Esophagus muscularis mucosa (tissue), 4 donors: ENCODE results near the gene FAS. TPM values are rescaled to one million over a fixed set of nuclear protein-coding genes. Genes with fewer than 3 reads are reported as not detected.

ENCODE experiments used
- DNase-seq: peaks from one replicate; pipeline ENCODE4 v3.0.0-alpha.2; 2017; ENCODE audit errors: extremely low spot score
- H3K27ac ChIP-seq, 4 donors: fragments of 200-600 bp; sonication (generic); replicated peaks in 1 of 4; 1 replicate in 3 of 4; 2 replicates in 1 of 4; pipeline ENCODE4 v1.5.1; 2016 to 2019; ENCODE audit warnings: mild to moderate bottlenecking in 1 of 4
- H3K27me3 ChIP-seq, 4 donors: fragments of 200-600 bp; sonication (generic); one replicate each; pipeline versions ENCODE4 v1.5.1 to v1.6.0; 2016 to 2019
- H3K36me3 ChIP-seq, 4 donors: fragments of 200-600 bp; sonication (generic); one replicate each; pipeline ENCODE4 v1.5.1; 2016 to 2019
- H3K4me1 ChIP-seq, 4 donors: fragments of 200-600 bp; sonication (generic); one replicate each; pipeline ENCODE4 v1.5.1; 2016 to 2019
- H3K4me3 ChIP-seq, 4 donors: fragments of 200-600 bp; sonication (generic); 1 replicate in 2 of 4; 2 replicates in 2 of 4; pipeline ENCODE4 v1.5.1; 2016 to 2019; ENCODE audit warnings: mild to moderate bottlenecking in 4 of 4, moderate library complexity in 1 of 4
- H3K9me3 ChIP-seq, 4 donors: fragments of 200-600 bp; sonication (generic); 1 replicate in 3 of 4; 2 replicates in 1 of 4; pipeline ENCODE4 v1.5.1; 2016 to 2019
- CTCF ChIP-seq, 3 experiments: fragments of 200-600 bp in 2 of 3; fragments of 450-650 bp in 1 of 3; sonication (generic) in 2 of 3; IDR thresholded peaks; one replicate each; pipeline ENCODE4 v1.5.1; 2017 to 2019; ENCODE audit warnings: antibody characterized with exemption in 3 of 3, mild to moderate bottlenecking in 2 of 3, moderate library complexity in 1 of 3
- EP300 ChIP-seq: sonication (generic); formaldehyde crosslinking; IDR thresholded peaks from one replicate; pipeline ENCODE4 v1.6.1; 2017; ENCODE audit warnings: antibody characterized with exemption
- POLR2A ChIP-seq: fragments of 450-650 bp; IDR thresholded peaks from one replicate; pipeline ENCODE4 v1.6.1; 2017; ENCODE audit warnings: antibody characterized with exemption, moderate library complexity, mild to moderate bottlenecking, low read depth
- POLR2AphosphoS5 ChIP-seq, 2 donors: sonication (generic); formaldehyde crosslinking; IDR thresholded peaks; one replicate each; pipeline ENCODE4 v1.6.1; 2017; ENCODE audit warnings: antibody characterized with exemption in 2 of 2
- WGBS: methylation state at CpG from one replicate; pipeline ENCODE4 v1.1.5; 2018; 5-methylcytosine and 5-hydroxymethylcytosine counted together
- intact Hi-C: fragments of 100-400 bp; cut with DNase I; formaldehyde crosslinking; loops from one replicate; pipeline ENCODE4 v1.15.1; 2023
- total RNA-seq, 4 donors: library from RNA; depleted of rRNA; stranded (reverse); fragments of >200 nt; gene quantifications; one replicate each; pipeline versions ENCODE4 v1.1.0 to v1.2.1, GENCODE V29; 2016

Gene FAS
- total RNA-seq, 4 donors from 2014 or later: 16.6 to 27.5 (median 18.7) TPM

- Histone ChIP-seq H3K4me3 (no peak overlapping the region), H3K9me3 (no peaks in the 10 kb centered on the region), H3K4me1 (peaks cover 7 to 83% (median 80%) of the 10 kb centered on the region in 4 donors), H3K27ac (peak overlapping the region in 3 of 4 donors; percentile 21 to 87 (median 82)), H3K27me3 (no peaks in the 10 kb centered on the region), H3K36me3 (no peaks in the 10 kb centered on the region)
- 37% methylated on average over 2 of the region's 2 CpGs for WGBS
- no peak for DNase-seq
- TF ChIP-seq POLR2AphosphoS5 (IDR thresholded peaks at IDR 0.05) (no peak), POLR2A (no peak), CTCF (IDR thresholded peaks at IDR 0.05) (no peak), EP300 (no peak)
- intact Hi-C loops: loop anchor here (2.0 kb wide), 1 partner anchor 53 kb away; no protein-coding TSS in a partner anchor
Observed at GRCh38 chr10:88987840-88988239, 2.8 kb upstream of the FAS start.

- no peak for TF ChIP-seq POLR2AphosphoS5 (IDR thresholded peaks at IDR 0.05)
- no peak for TF ChIP-seq CTCF (IDR thresholded peaks at IDR 0.05)
- no peak for TF ChIP-seq POLR2A
- no peak for TF ChIP-seq EP300
- H3K36me3 ChIP-seq: no peaks in the 10 kb centered on the region
- WGBS: 65% methylated on average over 2 of the region's 2 CpGs
- peak overlapping the region; percentile 93 to 98 (median 97) for H3K27ac ChIP-seq
- peak overlapping the region; percentile 87 to 99 (median 90) for H3K4me3 ChIP-seq
- H3K27me3 ChIP-seq: no peaks in the 10 kb centered on the region
- peaks cover 8 to 80% (median 77%) of the 10 kb centered on the region in 4 donors for H3K4me1 ChIP-seq
- no peak for DNase-seq
- no peaks in the 10 kb centered on the region for H3K9me3 ChIP-seq
- intact Hi-C loops: no loop called here
Observed at GRCh38 chr10:88989423-88989822, 1.2 kb upstream of the FAS start.

- intact Hi-C loops: loop anchor here (2.0 kb wide), 1 partner anchor 109 kb away; the partner anchor contains the start of gene STAMBPL1
- H3K36me3 ChIP-seq: no peaks in the 10 kb centered on the region
- TF ChIP-seq CTCF (IDR thresholded peaks at IDR 0.05) (no peak), POLR2AphosphoS5 (IDR thresholded peaks at IDR 0.05) (peak in 1 of 2 donors; percentile 44)
- peaks cover 8 to 75% (median 72%) of the 10 kb centered on the region in 4 donors for H3K4me1 ChIP-seq
- no peak for DNase-seq
- no peaks in the 10 kb centered on the region for H3K27me3 ChIP-seq
- no peaks in the 10 kb centered on the region for H3K9me3 ChIP-seq
- 7% methylated on average over 7 of the region's 8 CpGs for WGBS
- peak overlapping the region; percentile 87 to 99 (median 90) for H3K4me3 ChIP-seq
- peak overlapping the region; percentile 93 to 98 (median 97) for H3K27ac ChIP-seq
Observed at GRCh38 chr10:88989824-88990383, 694 bp upstream of the FAS start.

- under 1% methylated on average over 36 of the region's 38 CpGs for WGBS
Observed at GRCh38 chr10:88991161-88991898, 732 bp downstream of the FAS start.

More at GRCh38 chr10:88991161-88991898, 732 bp downstream of the FAS start:
- TF ChIP-seq POLR2A (no peak), EP300 (no peak), POLR2AphosphoS5 (IDR thresholded peaks at IDR 0.05) (peak; percentile 62 to 76), CTCF (IDR thresholded peaks at IDR 0.05) (peak in 1 of 3 experiments; percentile 24)
- no peaks in the 10 kb centered on the region for H3K27me3 ChIP-seq
- intact Hi-C loops: loop anchor here (2.0 kb wide), 1 partner anchor 111 kb away; the partner anchor contains the start of gene STAMBPL1
- H3K27ac ChIP-seq: peak overlapping the region; percentile 93 to 98 (median 97)
- H3K36me3 ChIP-seq: no peaks in the 10 kb centered on the region
- DNase-seq: no peak
- peaks cover 8 to 73% (median 69%) of the 10 kb centered on the region in 4 donors for H3K4me1 ChIP-seq
- peak overlapping the region; percentile 87 to 99 (median 90) for H3K4me3 ChIP-seq
- H3K9me3 ChIP-seq: no peaks in the 10 kb centered on the region
